Astrocyte (in vitro differentiated cells and primary cell): ENCODE results near the gene TLX2. TPM values are rescaled to one million over a fixed set of nuclear protein-coding genes. Genes with fewer than 3 reads are reported as not detected.

Source experiments
- DNase-seq: peaks from one replicate; pipeline ENCODE4 v3.0.0-alpha.2; 2010; ENCODE audit warnings: low read depth
- FAIRE-seq: peaks from 2 replicates; lab custom pipeline; 2011; peaks lifted over from hg19 to GRCh38; lab: Jason Lieb, UNC
- H2AFZ ChIP-seq: 2 replicates; pipeline ENCODE4 v1.6.0; 2012; ENCODE audit warnings: low read depth, low read length, inconsistent platforms
- H3K27ac ChIP-seq: 2 replicates; pipeline ENCODE4 v1.5.1; 2011; ENCODE audit warnings: low read depth, low read length, inconsistent platforms
- H3K27me3 ChIP-seq: 2 replicates; pipeline ENCODE4 v1.6.0; 2011; ENCODE audit warnings: low read length, inconsistent platforms; ENCODE audit not compliant: insufficient read depth
- H3K36me3 ChIP-seq: 2 replicates; pipeline ENCODE4 v1.5.1; 2011; ENCODE audit warnings: low read length, inconsistent platforms; ENCODE audit not compliant: insufficient read depth
- H3K4me1 ChIP-seq: 2 replicates; pipeline ENCODE4 v1.5.1; 2011; ENCODE audit warnings: low read length, inconsistent platforms; ENCODE audit not compliant: insufficient read depth
- H3K4me2 ChIP-seq: 2 replicates; pipeline ENCODE4 v1.6.0; 2012; ENCODE audit warnings: low read length, inconsistent platforms
- H3K4me3 ChIP-seq: 2 replicates; pipeline ENCODE4 v1.5.1; 2011; ENCODE audit warnings: low read depth, mild to moderate bottlenecking, low read length, inconsistent platforms; ENCODE audit not compliant: insufficient read depth
- H3K79me2 ChIP-seq: 2 replicates; pipeline ENCODE4 v1.6.0; 2012; ENCODE audit warnings: mild to moderate bottlenecking, low read length, inconsistent platforms; ENCODE audit not compliant: insufficient read depth
- H3K9ac ChIP-seq: 2 replicates; pipeline ENCODE4 v1.6.0; 2012; ENCODE audit warnings: mild to moderate bottlenecking, low read length, inconsistent platforms
- H3K9me3 ChIP-seq: 2 replicates; pipeline ENCODE4 v1.5.1; 2012; ENCODE audit warnings: low read depth, mild to moderate bottlenecking, low read length, inconsistent platforms; ENCODE audit not compliant: insufficient read depth
- H4K20me1 ChIP-seq: 2 replicates; pipeline ENCODE4 v1.6.0; 2012; ENCODE audit warnings: low read length, inconsistent platforms; ENCODE audit not compliant: insufficient read depth
- H3K27ac Mint-ChIP-seq: one replicate; pipeline ENCODE4 v1.8.0; 2021; ENCODE audit warnings: mild to moderate bottlenecking, mixed read lengths; ENCODE audit not compliant: unreplicated experiment
- H3K27me3 Mint-ChIP-seq: one replicate; pipeline ENCODE4 v1.8.0; 2021; ENCODE audit warnings: low read depth, mixed read lengths; ENCODE audit not compliant: unreplicated experiment
- H3K36me3 Mint-ChIP-seq: one replicate; pipeline ENCODE4 v1.8.0; 2021; ENCODE audit warnings: low read depth, mixed read lengths; ENCODE audit not compliant: unreplicated experiment
- H3K4me1 Mint-ChIP-seq: one replicate; pipeline ENCODE4 v1.8.0; 2021; ENCODE audit warnings: low read depth, mixed read lengths; ENCODE audit not compliant: unreplicated experiment
- H3K4me3 Mint-ChIP-seq: one replicate; pipeline ENCODE4 v1.8.0; 2021; ENCODE audit warnings: mild to moderate bottlenecking, moderate library complexity, mixed read lengths; ENCODE audit not compliant: unreplicated experiment
- H3K9me3 Mint-ChIP-seq: one replicate; pipeline ENCODE4 v1.8.0; 2021; ENCODE audit warnings: mild to moderate bottlenecking, mixed read lengths; ENCODE audit not compliant: unreplicated experiment
- CTCF ChIP-seq: IDR thresholded peaks from 2 replicates; pipeline ENCODE4 v1.5.1; 2011; ENCODE audit warnings: low read depth, mild to moderate bottlenecking, inconsistent platforms, low read length, moderate library complexity; ENCODE audit not compliant: insufficient read depth
- EZH2 ChIP-seq: IDR thresholded peaks from 2 replicates; pipeline ENCODE4 v1.6.1; 2012; ENCODE audit warnings: mild to moderate bottlenecking, low read length, inconsistent platforms; ENCODE audit not compliant: insufficient read depth
- total RNA-seq: library from RNA; stranded (reverse); gene quantifications from 2 replicates; pipeline ENCODE4 v1.2.1, GENCODE V29; 2021

TLX2 gene
- total RNA-seq, 1 donor from 2014 or later: not detected

DNA sequence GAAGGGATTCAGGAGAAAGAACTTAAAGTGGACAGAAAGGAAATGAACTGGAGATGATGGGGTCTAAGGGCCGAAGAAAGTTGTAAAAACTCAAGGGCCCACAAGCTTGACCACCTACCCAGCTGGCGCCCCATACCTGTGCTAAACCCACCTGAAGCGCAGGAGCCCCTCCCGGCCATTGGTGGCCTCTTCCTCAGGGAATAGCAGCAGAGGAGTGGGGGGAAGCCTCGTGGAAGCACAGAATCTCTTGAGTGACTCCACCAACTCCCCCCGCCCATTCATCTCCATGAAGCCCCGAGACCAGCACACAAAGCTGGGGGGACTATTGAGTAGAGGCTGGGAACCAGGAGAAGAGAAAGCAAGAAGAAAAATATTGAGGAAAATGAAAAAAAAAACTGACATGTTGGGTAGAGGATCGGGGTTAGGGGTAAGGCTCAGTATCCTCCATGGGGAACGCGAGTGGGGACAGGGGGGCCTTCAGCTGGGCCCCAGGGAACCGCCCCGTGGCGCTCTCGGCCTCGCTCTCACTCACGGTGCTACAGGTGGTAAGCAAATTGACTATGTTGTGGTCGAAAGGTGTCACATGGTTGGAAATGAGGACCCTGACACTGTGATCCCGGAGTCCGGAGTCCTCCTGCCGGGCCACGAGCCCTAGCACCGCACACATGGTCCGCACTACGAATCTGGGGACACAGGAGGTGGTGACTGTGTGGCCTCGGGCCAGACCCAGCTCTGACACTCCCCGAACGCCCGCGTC lies 14.5 kb downstream of the TLX2 start:
- no peaks in the 10 kb centered on the region for H3K27me3 Mint-ChIP-seq
- no peak for DNase-seq

DNA sequence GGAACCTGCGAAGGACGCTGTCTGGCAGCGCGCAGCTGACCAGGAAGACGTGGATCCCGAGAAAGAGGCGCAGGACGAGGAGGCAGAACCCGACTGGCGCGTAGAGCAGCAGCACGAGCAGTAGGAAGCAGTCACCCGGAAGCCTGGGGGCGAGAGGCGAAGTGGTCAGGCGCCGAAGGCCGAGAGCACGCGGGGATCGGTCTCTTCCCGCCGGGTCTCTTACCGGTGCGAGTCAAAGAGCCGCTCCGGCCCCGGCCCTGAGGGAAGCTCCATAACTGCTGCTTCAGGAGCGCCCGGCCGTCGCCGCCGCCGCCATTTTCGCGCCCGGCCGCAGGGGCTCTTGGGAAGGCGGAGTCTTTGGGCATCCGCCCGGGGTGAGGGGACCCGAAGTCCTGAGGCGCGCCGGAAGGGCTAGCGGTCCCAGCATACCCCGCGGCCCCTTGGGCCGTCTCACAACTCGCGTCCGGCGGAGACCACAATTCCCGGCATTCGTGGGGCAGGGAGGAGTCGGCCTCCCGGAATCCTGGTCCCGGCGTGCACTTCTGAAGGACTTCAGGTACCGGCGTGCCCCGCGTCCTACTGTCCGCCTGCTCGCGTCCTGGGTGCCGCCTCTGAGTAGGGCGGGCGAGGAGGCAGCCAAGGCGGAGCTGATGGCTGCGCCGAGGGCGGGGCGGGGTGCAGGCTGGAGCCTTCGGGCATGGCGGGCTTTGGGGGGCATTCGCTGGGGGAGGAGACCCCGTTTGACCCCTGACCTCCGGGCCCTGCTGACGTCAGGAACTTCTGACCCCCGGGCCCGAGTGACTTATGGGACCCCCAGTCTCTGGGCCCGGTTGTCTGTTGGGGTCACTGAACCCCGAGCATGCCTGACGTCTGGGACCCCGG lies 15.3 kb downstream of the TLX2 start, which contains the start of the genes AUP1 and HTRA2:
TSS of gene AUP1 (minus strand) at position 350 of the 882 bp plus-strand sequence. CDS start at position 273, 77 bp downstream.
TSS of gene HTRA2 (plus strand) at position 577 of the 882 bp plus-strand sequence. CDS start at position 651, 74 bp downstream.
- DNase-seq: peak; percentile 98
- H3K36me3 Mint-ChIP-seq: peaks cover 17% of the 10 kb centered on the region
- Histone ChIP-seq H3K9me3 (no peaks in the 10 kb centered on the region), H3K4me3 (peak within 1 kb of the TSS; percentile 94), H4K20me1 (peaks cover 44% of the 10 kb centered on the region), H3K4me2 (peak within 1 kb of the TSS; percentile 98), H3K4me1 (peaks cover 19% of the 10 kb centered on the region), H3K79me2 (peaks cover 41% of the 10 kb centered on the region), H3K27me3 (no peaks in the 10 kb centered on the region), H3K36me3 (peaks cover 30% of the 10 kb centered on the region), H2AFZ (peak within 1 kb of the TSS; percentile 86), H3K27ac (peak within 1 kb of the TSS; percentile 82), H3K9ac (peak within 1 kb of the TSS; percentile 93)
- peaks cover 11% of the 10 kb centered on the region for H3K4me1 Mint-ChIP-seq
- peak within 1 kb of the TSS; percentile 96 for H3K4me3 Mint-ChIP-seq
- H3K27me3 Mint-ChIP-seq: no peaks in the 10 kb centered on the region
- FAIRE-seq: no peak
- H3K9me3 Mint-ChIP-seq: no peaks in the 10 kb centered on the region
- TF ChIP-seq EZH2 (no peak), CTCF (no peak)
- peak within 1 kb of the TSS; percentile 88 for H3K27ac Mint-ChIP-seq

More for the DNA sequence above, 14.5 kb downstream of the TLX2 start:
- peak overlapping the region; percentile 94 for H3K4me3 ChIP-seq
- Mint-ChIP-seq H3K27ac (peak overlapping the region; percentile 88), H3K9me3 (no peaks in the 10 kb centered on the region), H3K4me1 (peaks cover 11% of the 10 kb centered on the region), H3K4me3 (peak overlapping the region; percentile 96), H3K36me3 (peaks cover 17% of the 10 kb centered on the region)
- FAIRE-seq: no peak
- H3K4me2 ChIP-seq: peak overlapping the region; percentile 98
- peaks cover 29% of the 10 kb centered on the region for H3K36me3 ChIP-seq
- peaks cover 44% of the 10 kb centered on the region for H4K20me1 ChIP-seq
- peaks cover 19% of the 10 kb centered on the region for H3K4me1 ChIP-seq
- H3K27me3 ChIP-seq: no peaks in the 10 kb centered on the region
- H3K27ac ChIP-seq: peak overlapping the region; percentile 82
- peak overlapping the region; percentile 83 for H2AFZ ChIP-seq
- peaks cover 41% of the 10 kb centered on the region for H3K79me2 ChIP-seq
- peak overlapping the region; percentile 93 for H3K9ac ChIP-seq
- TF ChIP-seq CTCF (no peak), EZH2 (no peak)
- H3K9me3 ChIP-seq: no peaks in the 10 kb centered on the region
